ENCODE results near the gene CSNK1D.

The CSNK1D gene

GRCh38 chr17:82218349-82219075 is 55.0 kb downstream of the CSNK1D start:
- TF ChIP-seq CTCF (conservative IDR thresholded peaks at IDR 0.05; ENCODE audit: low read length) (no peak), EZH2phosphoT487 (IDR thresholded peaks at IDR 0.05; ENCODE audit: borderline replicate concordance) (no peak)
- no peaks in the 10 kb centered on the region for H3K27me3 ChIP-seq (ENCODE audit: insufficient read depth, low read length, poor library complexity, severe bottlenecking)
- no peaks in the 10 kb centered on the region for H3K36me3 ChIP-seq (ENCODE audit: insufficient read depth, low read length)
- no peaks in the 10 kb centered on the region for H3K79me2 ChIP-seq (ENCODE audit: insufficient read depth, low read length)
- no peak overlapping the region for H3K4me2 ChIP-seq (ENCODE audit: low read depth, low read length, poor library complexity, severe bottlenecking)
- H2AFZ ChIP-seq (ENCODE audit: low read length) = no peak overlapping the region
- H4K20me1 ChIP-seq (ENCODE audit: insufficient read depth, low read length, poor library complexity, severe bottlenecking) = no peaks in the 10 kb centered on the region
- no peaks in the 10 kb centered on the region for H3K9me3 ChIP-seq (ENCODE audit: insufficient read depth, low read depth, low read length)
- no peak overlapping the region for H3K9ac ChIP-seq (ENCODE audit: low read depth, low read length, poor library complexity, severe bottlenecking)
- H3F3A ChIP-seq (ENCODE audit: low read depth) = 0 out of 2 replicates have a peak, but pooled peaks cover 3% of the 10 kb centered on the region
- no peak overlapping the region for H3K4me3 ChIP-seq (ENCODE audit: low read length, poor library complexity, severe bottlenecking)
- no peaks in the 10 kb centered on the region for H3K9me2 ChIP-seq (replicated peaks; ENCODE audit: low read depth, low read length)
- peaks cover 21% of the 10 kb centered on the region for H3K4me1 ChIP-seq (ENCODE audit: insufficient read depth, low read length, poor library complexity, severe bottlenecking)

GRCh38 chr17:82217530-82218204 is 55.8 kb downstream of the CSNK1D start:
- H2AFZ ChIP-seq (ENCODE audit: low read length) = no peak overlapping the region
- no peaks in the 10 kb centered on the region for H3K9me2 ChIP-seq (replicated peaks; ENCODE audit: low read depth, low read length)
- H4K20me1 ChIP-seq (ENCODE audit: insufficient read depth, low read length, poor library complexity, severe bottlenecking) = no peaks in the 10 kb centered on the region
- no peaks in the 10 kb centered on the region for H3K36me3 ChIP-seq (ENCODE audit: insufficient read depth, low read length)
- no peaks in the 10 kb centered on the region for H3K27me3 ChIP-seq (ENCODE audit: insufficient read depth, low read length, poor library complexity, severe bottlenecking)
- TF ChIP-seq CTCF (conservative IDR thresholded peaks at IDR 0.05; ENCODE audit: low read length) (no peak), EZH2phosphoT487 (IDR thresholded peaks at IDR 0.05; ENCODE audit: borderline replicate concordance) (no peak)
- no peaks in the 10 kb centered on the region for H3K79me2 ChIP-seq (ENCODE audit: insufficient read depth, low read length)
- H3K9me3 ChIP-seq (ENCODE audit: insufficient read depth, low read depth, low read length) = no peaks in the 10 kb centered on the region
- no peak overlapping the region for H3K9ac ChIP-seq (ENCODE audit: low read depth, low read length, poor library complexity, severe bottlenecking)
- H3K4me1 ChIP-seq (ENCODE audit: insufficient read depth, low read length, poor library complexity, severe bottlenecking) = peaks cover 29% of the 10 kb centered on the region
- H3K4me3 ChIP-seq (ENCODE audit: low read length, poor library complexity, severe bottlenecking) = no peak overlapping the region
- no peak overlapping the region for H3K4me2 ChIP-seq (ENCODE audit: low read depth, low read length, poor library complexity, severe bottlenecking)
- 0 out of 2 replicates have a peak, but pooled peaks cover 3% of the 10 kb centered on the region for H3F3A ChIP-seq (ENCODE audit: low read depth)

GRCh38 chr17:82217120-82217529 is 56.4 kb downstream of the CSNK1D start:
- Histone ChIP-seq H3K27me3 (ENCODE audit: insufficient read depth, low read length, poor library complexity, severe bottlenecking) (no peaks in the 10 kb centered on the region), H3F3A (ENCODE audit: low read depth) (0 out of 2 replicates have a peak, but pooled peaks cover 3% of the 10 kb centered on the region), H3K4me3 (ENCODE audit: low read length, poor library complexity, severe bottlenecking) (no peak overlapping the region), H4K20me1 (ENCODE audit: insufficient read depth, low read length, poor library complexity, severe bottlenecking) (no peaks in the 10 kb centered on the region), H3K4me2 (ENCODE audit: low read depth, low read length, poor library complexity, severe bottlenecking) (no peak overlapping the region), H3K4me1 (ENCODE audit: insufficient read depth, low read length, poor library complexity, severe bottlenecking) (peaks cover 29% of the 10 kb centered on the region), H3K9me2 (replicated peaks; ENCODE audit: low read depth, low read length) (no peaks in the 10 kb centered on the region), H2AFZ (ENCODE audit: low read length) (no peak overlapping the region), H3K36me3 (ENCODE audit: insufficient read depth, low read length) (no peaks in the 10 kb centered on the region), H3K9me3 (ENCODE audit: insufficient read depth, low read depth, low read length) (no peaks in the 10 kb centered on the region), H3K9ac (ENCODE audit: low read depth, low read length, poor library complexity, severe bottlenecking) (no peak overlapping the region), H3K79me2 (ENCODE audit: insufficient read depth, low read length) (no peaks in the 10 kb centered on the region)
- TF ChIP-seq CTCF (conservative IDR thresholded peaks at IDR 0.05; ENCODE audit: low read length) (no peak), EZH2phosphoT487 (IDR thresholded peaks at IDR 0.05; ENCODE audit: borderline replicate concordance) (no peak)
